Suprapubic skin (tissue), 4 donors: ENCODE data around the gene EXT2. TPM values are rescaled to one million over a fixed set of nuclear protein-coding genes. Genes with fewer than 3 reads are reported as not detected.

Experiments used
- DNase-seq, 2 donors: peaks; one replicate each; pipeline ENCODE4 v3.0.0-alpha.2; 2019; ENCODE audit warnings: low spot score in 2 of 2
- H3K27ac ChIP-seq: fragments of 200-600 bp; sonication (generic); one replicate; pipeline ENCODE4 v1.5.1; 2019
- H3K27me3 ChIP-seq: fragments of 200-600 bp; sonication (generic); one replicate; pipeline ENCODE4 v1.5.1; 2019
- H3K36me3 ChIP-seq: fragments of 200-600 bp; sonication (generic); one replicate; pipeline ENCODE4 v1.5.1; 2019
- H3K4me1 ChIP-seq: fragments of 200-600 bp; sonication (generic); one replicate; pipeline ENCODE4 v1.5.1; 2019
- H3K4me3 ChIP-seq: fragments of 200-600 bp; sonication (generic); one replicate; pipeline ENCODE4 v1.5.1; 2019; ENCODE audit warnings: mild to moderate bottlenecking
- H3K9me3 ChIP-seq: fragments of 200-600 bp; sonication (generic); one replicate; pipeline ENCODE4 v1.5.1; 2019
- EP300 ChIP-seq: sonication (generic); formaldehyde crosslinking; IDR thresholded peaks from one replicate; pipeline ENCODE4 v1.6.1; 2017; ENCODE audit warnings: antibody characterized with exemption
- POLR2A ChIP-seq, 2 donors: fragments of 450-650 bp; IDR thresholded peaks; one replicate each; pipeline ENCODE4 v1.6.1; 2017; ENCODE audit warnings: antibody characterized with exemption in 2 of 2, mild to moderate bottlenecking in 2 of 2, moderate library complexity in 2 of 2
- POLR2AphosphoS5 ChIP-seq, 3 donors: sonication (generic); formaldehyde crosslinking; IDR thresholded peaks; one replicate each; pipeline ENCODE4 v1.6.1; 2017; ENCODE audit warnings: antibody characterized with exemption in 3 of 3
- WGBS: methylation state at CpG from one replicate; pipeline ENCODE4 v1.1.5; 2018; 5-methylcytosine and 5-hydroxymethylcytosine counted together
- total RNA-seq, 4 donors: library from RNA; depleted of rRNA; stranded (reverse); fragments of >200 nt; gene quantifications; one replicate each; pipeline ENCODE4 v1.1.0, GENCODE V29; 2016
- TF ChIP-seq, protein P1 (sequence below), 2 donors: fragments of 200-600 bp in 1 of 2; fragments of 450-650 bp in 1 of 2; sonication (generic) in 1 of 2; IDR thresholded peaks; one replicate each; pipeline ENCODE4 v1.5.1; 2016 to 2019; ENCODE audit warnings: antibody characterized with exemption in 2 of 2, mild to moderate bottlenecking in 1 of 2, moderate library complexity in 1 of 2

Gene EXT2
- total RNA-seq, 4 donors from 2014 or later = 66.3 to 82.0 (median 72.4) TPM

DNA sequence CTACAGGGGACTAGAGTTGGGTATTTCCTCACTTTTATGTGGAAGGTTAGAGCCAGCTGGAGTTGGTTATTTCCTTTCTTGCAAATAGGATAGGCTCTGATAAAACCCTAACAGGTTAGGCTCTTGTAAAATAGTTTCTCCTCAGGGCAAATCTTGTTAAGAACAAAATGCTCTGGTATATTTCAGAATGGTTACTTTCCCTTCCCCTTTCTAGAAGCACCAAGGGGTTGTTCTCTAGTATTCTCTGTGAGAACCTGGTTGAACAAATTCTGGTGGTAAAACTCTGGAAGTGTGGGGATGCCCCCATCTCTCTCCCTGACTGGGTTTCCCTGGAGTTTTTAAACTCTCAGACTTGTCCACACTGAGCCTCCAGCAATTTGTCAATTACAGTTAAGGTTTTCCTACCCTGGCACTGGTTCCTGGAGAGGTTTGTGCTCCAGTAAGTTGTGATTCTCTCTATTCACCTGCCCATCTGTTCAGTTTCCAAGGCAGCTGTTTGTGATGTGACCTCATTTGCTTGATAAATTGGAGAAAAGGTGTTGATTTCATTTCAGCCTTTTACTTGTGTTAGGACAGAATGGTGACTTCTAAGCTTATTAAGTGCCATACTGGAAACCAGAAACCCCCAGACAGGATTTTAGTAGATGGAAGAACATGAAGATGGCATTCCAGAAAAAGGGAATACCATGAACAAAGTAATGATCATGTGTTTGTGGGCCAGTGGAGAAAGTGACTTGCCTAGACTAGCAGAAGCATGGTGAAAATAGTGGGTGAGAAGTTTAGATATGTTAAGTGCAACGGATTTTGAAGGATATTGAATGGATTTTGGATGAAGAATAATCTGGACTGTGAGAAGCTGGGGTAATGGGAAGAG lies 64.6 kb downstream of the EXT2 start:
- TF ChIP-seq EP300 = no peak
- no peak for TF ChIP-seq POLR2A (IDR thresholded peaks at IDR 0.05)
- TF ChIP-seq, protein P1, sequence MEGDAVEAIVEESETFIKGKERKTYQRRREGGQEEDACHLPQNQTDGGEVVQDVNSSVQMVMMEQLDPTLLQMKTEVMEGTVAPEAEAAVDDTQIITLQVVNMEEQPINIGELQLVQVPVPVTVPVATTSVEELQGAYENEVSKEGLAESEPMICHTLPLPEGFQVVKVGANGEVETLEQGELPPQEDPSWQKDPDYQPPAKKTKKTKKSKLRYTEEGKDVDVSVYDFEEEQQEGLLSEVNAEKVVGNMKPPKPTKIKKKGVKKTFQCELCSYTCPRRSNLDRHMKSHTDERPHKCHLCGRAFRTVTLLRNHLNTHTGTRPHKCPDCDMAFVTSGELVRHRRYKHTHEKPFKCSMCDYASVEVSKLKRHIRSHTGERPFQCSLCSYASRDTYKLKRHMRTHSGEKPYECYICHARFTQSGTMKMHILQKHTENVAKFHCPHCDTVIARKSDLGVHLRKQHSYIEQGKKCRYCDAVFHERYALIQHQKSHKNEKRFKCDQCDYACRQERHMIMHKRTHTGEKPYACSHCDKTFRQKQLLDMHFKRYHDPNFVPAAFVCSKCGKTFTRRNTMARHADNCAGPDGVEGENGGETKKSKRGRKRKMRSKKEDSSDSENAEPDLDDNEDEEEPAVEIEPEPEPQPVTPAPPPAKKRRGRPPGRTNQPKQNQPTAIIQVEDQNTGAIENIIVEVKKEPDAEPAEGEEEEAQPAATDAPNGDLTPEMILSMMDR (IDR thresholded peaks at IDR 0.05) = no peak
- no peak for TF ChIP-seq POLR2AphosphoS5 (IDR thresholded peaks at IDR 0.05)
- DNase-seq = no peak
- Histone ChIP-seq H3K4me3 (no peak overlapping the region), H3K36me3 (no peaks in the 10 kb centered on the region), H3K27me3 (no peaks in the 10 kb centered on the region), H3K27ac (no peak overlapping the region), H3K4me1 (no peaks in the 10 kb centered on the region), H3K9me3 (no peaks in the 10 kb centered on the region)
- WGBS = 65% methylated on average over 1 of the region's 1 CpG

DNA sequence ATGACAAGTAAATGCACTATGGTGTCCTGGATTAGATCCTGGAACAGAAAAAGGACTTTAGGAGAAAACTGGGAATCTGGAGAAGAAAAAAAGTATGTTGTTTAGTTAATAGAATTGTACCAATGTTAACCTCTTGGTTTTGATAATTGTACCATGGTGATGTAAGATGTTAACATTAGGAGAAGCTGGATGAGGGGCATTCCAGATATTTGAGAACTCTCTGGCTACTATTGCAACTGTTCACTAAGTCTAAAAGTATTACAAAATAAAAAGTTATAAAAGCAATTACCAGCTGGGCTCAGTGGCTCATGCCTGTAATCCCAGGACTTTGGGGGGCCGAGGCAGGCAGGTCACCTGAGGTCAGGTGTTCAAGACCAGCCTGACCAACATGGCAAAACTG lies 66.5 kb downstream of the EXT2 start:
- DNase-seq = no peak
- 100% methylated on average over 1 of the region's 1 CpG for WGBS
- no peaks in the 10 kb centered on the region for H3K36me3 ChIP-seq
- H3K27me3 ChIP-seq = no peaks in the 10 kb centered on the region
- no peaks in the 10 kb centered on the region for H3K9me3 ChIP-seq
- H3K4me3 ChIP-seq = no peak overlapping the region
- H3K27ac ChIP-seq = no peak overlapping the region
- TF ChIP-seq POLR2AphosphoS5 (IDR thresholded peaks at IDR 0.05) (no peak), POLR2A (IDR thresholded peaks at IDR 0.05) (no peak), EP300 (no peak)
- TF ChIP-seq, protein P1 (IDR thresholded peaks at IDR 0.05) = no peak
- H3K4me1 ChIP-seq = no peaks in the 10 kb centered on the region

DNA sequence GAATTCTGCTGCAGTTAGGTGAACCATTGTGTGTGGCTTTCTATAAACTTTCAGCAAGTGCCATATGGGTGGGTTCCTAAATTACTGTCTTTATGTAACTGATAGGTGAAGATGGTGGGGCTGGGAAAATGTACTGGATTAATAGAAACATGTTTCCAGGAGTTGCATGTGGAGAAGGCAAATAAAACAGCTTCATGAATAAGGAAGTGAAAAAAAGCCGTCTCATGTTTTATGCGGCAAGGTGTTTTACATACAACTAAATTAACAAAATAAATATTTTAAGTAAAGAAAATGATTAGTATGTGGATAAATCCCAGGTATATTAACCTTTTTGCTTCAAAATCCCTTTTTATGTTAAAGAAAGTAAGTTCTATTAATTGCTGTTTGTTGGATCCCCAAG lies 67.2 kb downstream of the EXT2 start:
- H3K36me3 ChIP-seq = no peaks in the 10 kb centered on the region
- no peaks in the 10 kb centered on the region for H3K27me3 ChIP-seq
- no peaks in the 10 kb centered on the region for H3K4me1 ChIP-seq
- no peak for TF ChIP-seq EP300
- no peaks in the 10 kb centered on the region for H3K9me3 ChIP-seq
- no peak overlapping the region for H3K4me3 ChIP-seq
- H3K27ac ChIP-seq = no peak overlapping the region
- DNase-seq = no peak
- WGBS = 98% methylated on average over 2 of the region's 2 CpGs

DNA sequence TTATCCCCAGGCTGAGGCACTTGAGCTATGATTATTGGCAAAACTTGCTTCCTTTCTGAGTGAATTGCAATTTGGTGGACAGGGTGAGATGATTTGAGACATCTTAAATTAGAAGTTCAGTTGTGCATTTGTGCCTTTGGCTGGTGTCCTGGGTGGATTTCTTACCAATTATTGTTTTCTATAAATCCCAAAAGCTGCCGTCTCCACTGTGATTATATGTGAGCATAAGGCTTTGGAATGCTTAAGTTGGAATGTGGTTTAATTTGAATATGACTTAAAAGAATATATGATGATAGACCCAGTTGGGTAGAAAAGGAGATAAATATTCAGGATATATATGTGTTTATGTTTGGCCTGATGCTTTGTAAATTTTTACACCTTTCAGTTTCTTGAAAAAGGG lies 70.0 kb downstream of the EXT2 start:
- H3K4me3 ChIP-seq = no peak overlapping the region
- no peaks in the 10 kb centered on the region for H3K9me3 ChIP-seq
- 96% methylated on average over 1 of the region's 1 CpG for WGBS
- DNase-seq = no peak
- no peaks in the 10 kb centered on the region for H3K4me1 ChIP-seq
- no peak overlapping the region for H3K27ac ChIP-seq
- TF ChIP-seq, protein P1 (IDR thresholded peaks at IDR 0.05) = no peak
- TF ChIP-seq EP300 = no peak
- no peak for TF ChIP-seq POLR2A (IDR thresholded peaks at IDR 0.05)
- no peak for TF ChIP-seq POLR2AphosphoS5 (IDR thresholded peaks at IDR 0.05)
- H3K27me3 ChIP-seq = no peaks in the 10 kb centered on the region
- H3K36me3 ChIP-seq = no peaks in the 10 kb centered on the region

DNA sequence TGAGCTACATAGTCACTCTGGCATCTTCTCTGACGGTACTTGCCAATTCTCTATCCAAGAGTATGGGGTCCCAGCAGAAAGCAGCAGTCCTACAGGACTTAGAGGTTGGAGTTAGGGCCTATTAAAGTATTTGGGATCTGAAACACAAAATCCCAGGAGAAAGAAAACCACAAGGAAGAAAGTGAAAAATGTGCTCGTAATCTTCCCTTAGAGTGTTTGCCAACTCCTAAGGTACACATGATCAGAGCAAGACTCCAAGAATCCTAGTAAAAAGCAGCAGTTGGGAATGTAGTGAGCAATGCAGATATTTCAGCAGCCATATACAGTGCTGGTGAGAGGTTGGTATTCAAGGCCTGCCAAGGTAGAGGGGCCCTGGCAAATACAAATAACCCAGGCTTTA lies 71.6 kb downstream of the EXT2 start:
- H3K36me3 ChIP-seq = peaks cover 6% of the 10 kb centered on the region
- TF ChIP-seq, protein P1 (IDR thresholded peaks at IDR 0.05) = no peak
- TF ChIP-seq POLR2AphosphoS5 (IDR thresholded peaks at IDR 0.05) = no peak
- TF ChIP-seq POLR2A (IDR thresholded peaks at IDR 0.05) = no peak
- TF ChIP-seq EP300 = no peak
- no peaks in the 10 kb centered on the region for H3K27me3 ChIP-seq
- 75% methylated on average over 2 of the region's 2 CpGs for WGBS
- no peaks in the 10 kb centered on the region for H3K9me3 ChIP-seq
- no peak for DNase-seq
- H3K27ac ChIP-seq = no peak overlapping the region
- no peaks in the 10 kb centered on the region for H3K4me1 ChIP-seq
- H3K4me3 ChIP-seq = no peak overlapping the region
